Measurements from ENCODE around the gene COL15A1. TPM values are rescaled to one million over a fixed set of nuclear protein-coding genes. Genes with fewer than 3 reads are reported as not detected.

The COL15A1 gene
- total and polyA plus RNA-seq, 10 donors: 0.33 to 9.3 (median 2.1) TPM

DNA sequence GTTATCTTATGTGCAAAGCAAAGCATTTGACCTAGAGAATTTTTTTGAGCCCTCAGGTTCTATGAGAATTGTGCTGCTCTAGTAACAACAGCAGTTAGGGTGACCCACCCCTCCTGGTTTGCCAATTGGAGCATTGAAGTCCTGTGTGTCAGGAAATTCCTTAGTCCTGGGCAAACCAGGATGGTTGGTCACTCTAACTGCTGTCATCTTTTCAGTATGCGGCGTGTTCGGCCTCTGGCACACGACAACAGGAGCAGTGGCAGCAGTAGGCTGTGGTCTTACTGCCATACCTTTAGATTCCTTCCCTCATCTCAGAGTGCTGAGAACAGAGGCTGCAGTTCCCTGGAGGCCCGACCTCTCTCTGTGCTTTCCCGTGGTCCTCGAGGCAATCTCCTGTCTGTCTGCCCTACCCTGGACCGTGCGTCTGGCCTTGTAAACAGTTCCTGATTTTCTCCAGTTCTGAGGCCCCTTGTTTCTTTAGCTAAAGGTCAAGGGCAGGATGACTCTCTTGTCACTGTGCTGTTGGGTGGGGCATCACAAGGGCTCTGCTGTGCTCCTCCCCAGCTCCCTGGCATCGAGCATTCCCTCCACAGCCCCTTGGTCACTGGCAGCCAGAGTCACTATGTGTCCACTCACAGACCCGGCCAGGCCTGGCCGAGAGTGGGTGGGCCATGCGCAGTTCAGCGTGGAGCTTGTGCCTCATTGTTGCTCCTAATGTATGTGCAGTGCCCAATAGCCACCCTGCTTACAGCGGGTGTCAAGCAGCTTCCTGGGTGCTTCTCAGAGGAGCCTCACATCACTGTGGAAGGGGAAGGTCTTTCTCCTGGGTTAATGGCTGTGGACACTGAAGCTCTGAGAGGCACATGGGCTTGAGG, 18.5 kb upstream of the COL15A1 start:
- WGBS, 5 donors: 80 to 89% (median 85%) methylated on average over 13 to 15 of the region's 15 CpGs
- no peak for DNase-seq
- H3K27me3 ChIP-seq (replicated peaks in 1 of 7): no peaks in the 10 kb centered on the region

GRCh38 chr9:98925956-98926355, 17.8 kb upstream of the COL15A1 start:
- Histone ChIP-seq H3K4me3 (no peak overlapping the region), H3K36me3 (no peaks in the 10 kb centered on the region), H3K27me3 (replicated peaks in 1 of 7) (no peaks in the 10 kb centered on the region), H3K4me1 (peaks cover 0 to 19% (median 10%) of the 10 kb centered on the region in 6 donors), H3K9me3 (no peaks in the 10 kb centered on the region), H3K27ac (no peak overlapping the region)
- 87 to 97% (median 92%) methylated on average over 2 of the region's 2 CpGs for WGBS, 5 donors
- intact Hi-C loops (cut with DNase I; ENCODE audit: low total_unique reads): no loop called here
- no peak for DNase-seq
- no peak for TF ChIP-seq POLR2A (IDR thresholded peaks at IDR 0.05)
- TF ChIP-seq, protein P1, sequence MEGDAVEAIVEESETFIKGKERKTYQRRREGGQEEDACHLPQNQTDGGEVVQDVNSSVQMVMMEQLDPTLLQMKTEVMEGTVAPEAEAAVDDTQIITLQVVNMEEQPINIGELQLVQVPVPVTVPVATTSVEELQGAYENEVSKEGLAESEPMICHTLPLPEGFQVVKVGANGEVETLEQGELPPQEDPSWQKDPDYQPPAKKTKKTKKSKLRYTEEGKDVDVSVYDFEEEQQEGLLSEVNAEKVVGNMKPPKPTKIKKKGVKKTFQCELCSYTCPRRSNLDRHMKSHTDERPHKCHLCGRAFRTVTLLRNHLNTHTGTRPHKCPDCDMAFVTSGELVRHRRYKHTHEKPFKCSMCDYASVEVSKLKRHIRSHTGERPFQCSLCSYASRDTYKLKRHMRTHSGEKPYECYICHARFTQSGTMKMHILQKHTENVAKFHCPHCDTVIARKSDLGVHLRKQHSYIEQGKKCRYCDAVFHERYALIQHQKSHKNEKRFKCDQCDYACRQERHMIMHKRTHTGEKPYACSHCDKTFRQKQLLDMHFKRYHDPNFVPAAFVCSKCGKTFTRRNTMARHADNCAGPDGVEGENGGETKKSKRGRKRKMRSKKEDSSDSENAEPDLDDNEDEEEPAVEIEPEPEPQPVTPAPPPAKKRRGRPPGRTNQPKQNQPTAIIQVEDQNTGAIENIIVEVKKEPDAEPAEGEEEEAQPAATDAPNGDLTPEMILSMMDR (IDR thresholded peaks at IDR 0.05 in 8 of 11, conservative IDR thresholded peaks at IDR 0.05 in 3 of 11): no peak
- TF ChIP-seq POLR2AphosphoS5 (IDR thresholded peaks at IDR 0.05): no peak

More for the DNA sequence above, 18.5 kb upstream of the COL15A1 start:
- TF ChIP-seq POLR2A (IDR thresholded peaks at IDR 0.05) (no peak), POLR2AphosphoS5 (IDR thresholded peaks at IDR 0.05) (no peak)
- TF ChIP-seq, protein P1 (IDR thresholded peaks at IDR 0.05 in 8 of 11, conservative IDR thresholded peaks at IDR 0.05 in 3 of 11): no peak
- Histone ChIP-seq H3K9me3 (no peaks in the 10 kb centered on the region), H3K4me3 (no peak overlapping the region), H3K27ac (no peak overlapping the region), H3K4me1 (peaks cover 0 to 19% (median 10%) of the 10 kb centered on the region in 6 donors), H3K36me3 (no peaks in the 10 kb centered on the region)
- intact Hi-C loops (cut with DNase I; ENCODE audit: low total_unique reads): no loop called here

- WGBS, 5 donors: 83 to 93% (median 89%) methylated on average over 4 to 6 of the region's 6 CpGs
- H3K36me3 ChIP-seq: no peaks in the 10 kb centered on the region
- no peak for DNase-seq
- no peaks in the 10 kb centered on the region for H3K27me3 ChIP-seq (replicated peaks in 1 of 7)
- intact Hi-C loops (cut with DNase I; ENCODE audit: low total_unique reads): no loop called here
- H3K9me3 ChIP-seq: no peaks in the 10 kb centered on the region
- peaks cover 0 to 16% (median 8%) of the 10 kb centered on the region in 6 donors for H3K4me1 ChIP-seq
- H3K4me3 ChIP-seq: no peak overlapping the region
- H3K27ac ChIP-seq: no peak overlapping the region
- no peak for TF ChIP-seq POLR2A (IDR thresholded peaks at IDR 0.05)
- TF ChIP-seq POLR2AphosphoS5 (IDR thresholded peaks at IDR 0.05): no peak
- TF ChIP-seq, protein P1 (IDR thresholded peaks at IDR 0.05 in 8 of 11, conservative IDR thresholded peaks at IDR 0.05 in 3 of 11): no peak
Measured at GRCh38 chr9:98927724-98928123, 16.0 kb upstream of the COL15A1 start.

DNA sequence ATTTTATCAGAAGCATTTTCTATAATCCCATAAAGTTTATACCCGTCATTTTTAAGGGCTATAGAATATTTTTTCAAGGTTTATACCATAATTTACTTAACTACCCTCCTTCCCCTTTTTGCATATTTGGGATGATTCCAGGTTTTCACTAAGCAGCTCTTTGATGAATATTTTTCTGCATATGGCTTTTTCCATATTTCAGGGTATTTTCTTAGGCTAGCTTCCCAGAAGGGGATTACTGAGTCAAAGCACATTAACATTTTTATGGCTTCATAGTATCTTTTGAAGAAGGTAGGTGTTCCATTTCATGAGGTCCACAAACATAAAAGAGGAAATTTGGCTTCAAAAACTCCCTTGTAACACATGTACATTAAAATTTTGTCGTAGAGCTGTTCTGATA, 14.6 kb upstream of the COL15A1 start:
- H3K9me3 ChIP-seq: no peaks in the 10 kb centered on the region
- H3K27ac ChIP-seq: no peak overlapping the region
- no peaks in the 10 kb centered on the region for H3K36me3 ChIP-seq
- intact Hi-C loops (cut with DNase I; ENCODE audit: low total_unique reads): no loop called here
- 72 to 90% (median 81%) methylated on average over 2 of the region's 2 CpGs for WGBS, 5 donors
- H3K27me3 ChIP-seq (replicated peaks in 1 of 7): no peaks in the 10 kb centered on the region
- H3K4me3 ChIP-seq: no peak overlapping the region
- DNase-seq: no peak
- peaks cover 0 to 3% (median 0%) of the 10 kb centered on the region in 6 donors for H3K4me1 ChIP-seq
- TF ChIP-seq, protein P1 (IDR thresholded peaks at IDR 0.05 in 8 of 11, conservative IDR thresholded peaks at IDR 0.05 in 3 of 11): no peak
- TF ChIP-seq POLR2AphosphoS5 (IDR thresholded peaks at IDR 0.05) (no peak), POLR2A (IDR thresholded peaks at IDR 0.05) (no peak)

All from spleen (tissue), 11 donors.